ENCODE results near the gene CLCN7. TPM values are rescaled to one million over a fixed set of nuclear protein-coding genes. Genes with fewer than 3 reads are reported as not detected.
A peak's percentile ranks its signal among the peaks of the same experiment; 100 is the strongest.

CLCN7 gene
- total RNA-seq, 4 donors from 2014 or later, result 33.0 to 67.7 (median 39.2) TPM

GRCh38 chr16:1474082-1474795 lies 589 bp downstream of the CLCN7 start:
- Histone ChIP-seq H3K27me3 (no peaks in the 10 kb centered on the region), H3K4me3 (peak overlapping the region; percentile 81 to 99), H3K9me3 (no peaks in the 10 kb centered on the region), H3K4me1 (peaks cover 0 to 56% (median 16%) of the 10 kb centered on the region in 3 donors), H3K36me3 (no peaks in the 10 kb centered on the region), H3K27ac (peak overlapping the region in 3 of 4 donors; percentile 94 to 98 (median 94))
- 13 to 31% methylated on average over 8 to 13 of the region's 57 CpGs for WGBS, 2 donors (ENCODE audit: low coverage in 1 of 2)
- TF ChIP-seq EP300 (IDR thresholded peaks at IDR 0.05) (no peak), CTCF (IDR thresholded peaks at IDR 0.05) (no peak), POLR2AphosphoS5 (IDR thresholded peaks at IDR 0.05) (no peak), POLR2A (IDR thresholded peaks at IDR 0.05) (no peak)
- peak; percentile 2 for ATAC-seq

- Histone ChIP-seq H3K27ac (no peak overlapping the region), H3K4me1 (peaks cover 0 to 56% (median 16%) of the 10 kb centered on the region in 3 donors), H3K4me3 (no peak overlapping the region), H3K36me3 (no peaks in the 10 kb centered on the region), H3K9me3 (no peaks in the 10 kb centered on the region), H3K27me3 (no peaks in the 10 kb centered on the region)
- TF ChIP-seq POLR2A (IDR thresholded peaks at IDR 0.05), result no peak
- no peak for TF ChIP-seq EP300 (IDR thresholded peaks at IDR 0.05)
- no peak for TF ChIP-seq POLR2AphosphoS5 (IDR thresholded peaks at IDR 0.05)
- no peak for TF ChIP-seq CTCF (IDR thresholded peaks at IDR 0.05)
- no peak for ATAC-seq
- WGBS, 2 donors (ENCODE audit: low coverage in 1 of 2), result 39 to 69% methylated on average over 3 of the region's 3 CpGs
These were observed 1.9 kb downstream of the CLCN7 start for GRCh38 chr16:1472974-1473373.

- peaks cover 0 to 60% (median 16%) of the 10 kb centered on the region in 3 donors for H3K4me1 ChIP-seq
- WGBS, 2 donors (ENCODE audit: low coverage in 1 of 2), result 85 to 96% methylated on average over 3 to 5 of the region's 26 CpGs
- no peak overlapping the region for H3K27ac ChIP-seq
These were observed 3.1 kb downstream of the CLCN7 start for GRCh38 chr16:1471569-1472194.

GRCh38 chr16:1470481-1471251 lies 4.2 kb downstream of the CLCN7 start:
- no peak for ATAC-seq
- WGBS, 2 donors (ENCODE audit: low coverage in 1 of 2), result 40% methylated on average over 1 of the region's 14 CpGs; no CpG with 5 or more reads in 1 of the 2 donors
- peak overlapping the region in 1 of 4 donors; percentile 3 for H3K27ac ChIP-seq
- no peaks in the 10 kb centered on the region for H3K27me3 ChIP-seq
- TF ChIP-seq POLR2A (IDR thresholded peaks at IDR 0.05) (no peak), EP300 (IDR thresholded peaks at IDR 0.05) (no peak), CTCF (IDR thresholded peaks at IDR 0.05) (no peak), POLR2AphosphoS5 (IDR thresholded peaks at IDR 0.05) (no peak)
- peaks cover 0 to 56% (median 14%) of the 10 kb centered on the region in 3 donors for H3K4me1 ChIP-seq
- H3K9me3 ChIP-seq, result no peaks in the 10 kb centered on the region
- peaks cover 0 to 5% of the 10 kb centered on the region in 2 donors for H3K36me3 ChIP-seq
- H3K4me3 ChIP-seq, result no peak overlapping the region

More at GRCh38 chr16:1471569-1472194, 3.1 kb downstream of the CLCN7 start:
- H3K27me3 ChIP-seq, result no peaks in the 10 kb centered on the region
- no peaks in the 10 kb centered on the region for H3K36me3 ChIP-seq
- no peak overlapping the region for H3K4me3 ChIP-seq
- TF ChIP-seq POLR2AphosphoS5 (IDR thresholded peaks at IDR 0.05), result no peak
- TF ChIP-seq POLR2A (IDR thresholded peaks at IDR 0.05), result no peak
- no peak for TF ChIP-seq CTCF (IDR thresholded peaks at IDR 0.05)
- no peak for TF ChIP-seq EP300 (IDR thresholded peaks at IDR 0.05)
- no peak for ATAC-seq
- no peaks in the 10 kb centered on the region for H3K9me3 ChIP-seq

Measured in gastroesophageal sphincter (tissue), 4 donors.